Fibroblast of pulmonary artery (primary cell): ENCODE measurements around the gene DOCK9.

Experiments
- DNase-seq: peaks from one replicate; pipeline ENCODE4 v3.0.0-alpha.2; 2010; ENCODE audit warnings: low read depth
- H3K4me3 ChIP-seq: replicated peaks from 2 replicates; pipeline ENCODE4 v1.5.1; 2011; ENCODE audit warnings: low read depth, mild to moderate bottlenecking, control low read depth, low read length, moderate library complexity
- TF ChIP-seq, protein P1 (sequence below): IDR thresholded peaks from 2 replicates; pipeline ENCODE4 v1.5.1; 2011; ENCODE audit warnings: mild to moderate bottlenecking, control low read depth, low read length, inconsistent platforms; ENCODE audit errors: missing control alignments

DOCK9 gene

DNA sequence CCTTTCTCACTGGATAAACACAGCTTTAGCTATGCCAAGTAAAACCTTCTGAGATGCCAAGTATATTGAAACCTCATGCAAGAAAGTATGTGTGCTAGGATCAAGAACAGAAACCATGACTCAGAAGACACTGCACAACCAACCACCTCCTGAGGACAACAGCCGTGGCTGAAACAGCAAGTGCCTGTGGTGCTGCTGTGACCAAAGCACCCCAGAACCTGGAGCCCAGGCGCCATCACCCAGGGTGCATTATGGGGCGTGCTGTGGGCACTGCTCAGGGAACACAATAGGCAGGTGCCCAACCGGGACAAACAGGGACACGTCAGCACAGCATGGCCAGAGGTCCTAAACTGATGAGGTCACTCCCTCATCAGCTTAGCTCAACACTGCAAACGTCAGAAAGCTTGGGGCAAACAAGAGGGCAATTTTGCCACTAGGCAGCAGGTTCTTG, 124.1 kb downstream of the DOCK9 start:
- TF ChIP-seq, protein P1, sequence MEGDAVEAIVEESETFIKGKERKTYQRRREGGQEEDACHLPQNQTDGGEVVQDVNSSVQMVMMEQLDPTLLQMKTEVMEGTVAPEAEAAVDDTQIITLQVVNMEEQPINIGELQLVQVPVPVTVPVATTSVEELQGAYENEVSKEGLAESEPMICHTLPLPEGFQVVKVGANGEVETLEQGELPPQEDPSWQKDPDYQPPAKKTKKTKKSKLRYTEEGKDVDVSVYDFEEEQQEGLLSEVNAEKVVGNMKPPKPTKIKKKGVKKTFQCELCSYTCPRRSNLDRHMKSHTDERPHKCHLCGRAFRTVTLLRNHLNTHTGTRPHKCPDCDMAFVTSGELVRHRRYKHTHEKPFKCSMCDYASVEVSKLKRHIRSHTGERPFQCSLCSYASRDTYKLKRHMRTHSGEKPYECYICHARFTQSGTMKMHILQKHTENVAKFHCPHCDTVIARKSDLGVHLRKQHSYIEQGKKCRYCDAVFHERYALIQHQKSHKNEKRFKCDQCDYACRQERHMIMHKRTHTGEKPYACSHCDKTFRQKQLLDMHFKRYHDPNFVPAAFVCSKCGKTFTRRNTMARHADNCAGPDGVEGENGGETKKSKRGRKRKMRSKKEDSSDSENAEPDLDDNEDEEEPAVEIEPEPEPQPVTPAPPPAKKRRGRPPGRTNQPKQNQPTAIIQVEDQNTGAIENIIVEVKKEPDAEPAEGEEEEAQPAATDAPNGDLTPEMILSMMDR, result no peak
- H3K4me3 ChIP-seq, result no peak overlapping the region
- DNase-seq, result peak; percentile 31

DNA sequence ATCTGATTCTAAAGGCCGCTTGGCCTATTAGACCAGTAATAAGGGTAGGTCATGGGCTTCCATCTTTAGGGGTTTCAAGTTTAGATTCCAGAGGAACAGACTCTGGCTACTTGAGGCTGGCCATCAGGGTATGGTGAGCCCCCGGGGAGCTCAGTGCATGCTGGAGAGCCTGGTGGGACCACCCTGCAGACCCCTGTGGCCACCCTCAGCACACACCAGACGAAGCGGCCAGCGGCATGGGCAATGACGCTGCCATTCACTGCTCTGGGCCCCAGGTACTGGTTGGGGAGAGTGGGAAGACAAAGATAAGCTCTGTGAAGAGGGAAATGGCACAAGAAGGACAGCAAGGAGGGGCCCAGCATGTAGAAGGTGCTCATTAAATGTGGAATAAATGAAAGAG, 126.6 kb downstream of the DOCK9 start:
- H3K4me3 ChIP-seq, result no peak overlapping the region
- TF ChIP-seq, protein P1, result no peak
- DNase-seq, result no peak

DNA sequence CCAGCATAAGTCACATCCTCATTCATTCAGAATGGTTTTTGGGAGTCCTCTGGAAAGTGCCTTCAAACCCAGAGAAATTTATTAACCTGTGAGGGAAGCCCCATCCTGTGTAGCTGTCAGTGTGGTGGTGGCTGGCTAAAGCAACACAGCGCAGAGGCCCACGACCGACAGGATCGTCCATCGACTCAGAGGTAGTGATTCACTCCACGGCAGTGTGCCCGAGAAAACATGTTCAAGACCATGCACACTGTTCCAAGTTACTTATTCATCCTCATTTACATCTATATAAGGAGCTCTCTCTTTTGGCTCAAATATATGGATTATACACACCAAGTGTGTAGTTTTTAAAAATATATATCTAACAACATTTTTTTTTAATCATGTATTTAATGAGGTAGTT, 129.1 kb downstream of the DOCK9 start:
- H3K4me3 ChIP-seq, result no peak overlapping the region
- DNase-seq, result no peak

DNA sequence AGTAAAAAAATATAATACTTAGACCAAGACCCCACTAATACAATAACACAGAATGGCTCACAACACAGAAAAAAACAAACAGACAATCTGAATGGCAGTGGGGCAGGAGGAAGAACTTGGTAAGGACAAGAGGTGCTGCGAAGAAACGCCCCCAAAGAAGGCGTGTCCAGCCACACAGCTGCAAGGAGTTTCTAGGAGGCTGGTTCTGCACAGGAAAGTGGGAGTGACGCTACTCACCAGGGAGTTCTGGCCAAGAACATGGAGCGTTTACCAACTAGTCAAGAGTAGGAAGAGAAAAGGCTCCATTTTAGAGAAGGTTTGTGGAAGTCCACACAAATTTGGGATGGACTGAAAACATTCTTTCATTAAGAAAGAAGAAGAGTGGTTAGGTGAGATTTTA, 130.1 kb downstream of the DOCK9 start:
- DNase-seq, result peak; percentile 78
- TF ChIP-seq, protein P1, result no peak
- no peak overlapping the region for H3K4me3 ChIP-seq

More for the DNA sequence above, 129.1 kb downstream of the DOCK9 start:
- TF ChIP-seq, protein P1, result no peak

DNA sequence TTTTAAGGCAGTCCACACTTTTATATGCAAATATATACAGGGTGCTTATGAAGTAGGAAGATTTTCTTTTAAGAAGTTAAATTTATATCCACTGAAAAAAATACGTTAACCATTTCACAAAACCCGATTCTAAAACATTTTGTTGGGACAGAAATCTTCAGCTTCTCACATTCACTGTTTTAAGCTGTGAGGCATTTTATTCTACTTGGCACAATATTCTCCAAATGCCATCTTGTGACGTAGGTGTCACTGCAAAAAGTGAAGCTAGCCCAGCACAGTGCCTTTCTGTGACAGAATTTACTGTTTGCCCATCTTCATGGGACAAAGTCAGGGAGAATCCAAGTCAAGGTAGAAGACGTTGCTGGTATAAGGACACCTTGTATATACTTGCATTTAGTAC, 130.9 kb downstream of the DOCK9 start:
- TF ChIP-seq, protein P1, result no peak
- no peak for DNase-seq
- H3K4me3 ChIP-seq, result no peak overlapping the region

DNA sequence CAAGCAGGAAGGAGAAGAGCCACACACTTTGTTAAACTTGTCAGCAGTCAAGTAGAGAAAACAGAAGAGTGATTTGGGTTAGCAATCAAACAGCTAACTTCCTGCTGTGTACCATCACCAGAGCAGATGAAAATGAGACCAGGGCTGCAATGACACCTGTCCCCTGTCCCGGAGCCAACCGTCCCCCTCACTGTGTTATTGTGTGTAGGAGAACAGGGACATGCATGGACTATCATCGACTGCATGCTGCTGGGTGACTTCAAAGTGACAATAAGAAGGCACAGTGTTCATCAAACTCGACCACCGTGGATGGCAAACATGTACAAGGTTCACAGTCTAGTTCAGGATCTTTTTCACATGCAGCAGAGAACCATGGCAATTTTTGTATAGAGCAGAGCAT, 131.3 kb downstream of the DOCK9 start:
- TF ChIP-seq, protein P1, result no peak
- no peak overlapping the region for H3K4me3 ChIP-seq
- no peak for DNase-seq

DNA sequence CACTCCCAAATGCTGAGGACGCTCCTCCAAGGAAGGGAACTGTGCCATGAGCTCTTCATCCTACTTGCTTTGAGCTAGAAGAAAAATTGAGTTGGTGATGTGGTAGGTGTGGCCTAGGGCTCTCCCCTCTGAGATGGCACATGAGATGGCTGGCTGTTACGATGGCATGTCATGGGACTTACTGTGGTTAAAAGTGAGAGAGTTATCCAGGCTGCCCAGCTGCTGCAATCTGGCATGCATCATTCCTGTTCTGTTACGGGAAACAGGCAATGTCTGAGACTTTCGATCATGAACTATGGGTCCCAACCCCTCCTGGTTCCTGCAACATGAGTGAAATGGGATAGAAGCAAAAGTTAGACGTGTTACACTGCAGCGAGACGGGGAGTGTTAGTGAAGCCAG, 132.1 kb downstream of the DOCK9 start:
- H3K4me3 ChIP-seq, result no peak overlapping the region
- DNase-seq, result no peak
- TF ChIP-seq, protein P1, result no peak
